ENCODE measurements around the gene DNMT3A. TPM values are rescaled to one million over a fixed set of nuclear protein-coding genes. Genes with fewer than 3 reads are reported as not detected.

The DNMT3A gene
- total RNA-seq, 1 donor from 2014 or later = 16.5 TPM

GRCh38 chr2:25201265-25201664 lies 140.5 kb downstream of the DNMT3A start:
- no peaks in the 10 kb centered on the region for H3K27me3 ChIP-seq (ENCODE audit: low read depth)
- no peak overlapping the region for H3K4me3 ChIP-seq
- no peaks in the 10 kb centered on the region for H3K9me3 ChIP-seq (replicated peaks)
- intact Hi-C loops (cut with micrococcal nuclease) = no loop called here
- peaks cover 7% of the 10 kb centered on the region for H3K4me1 ChIP-seq
- TF ChIP-seq CTCF (IDR thresholded peaks at IDR 0.05; ENCODE audit: borderline replicate concordance) = peak; percentile 17
- H3K27ac ChIP-seq (replicated peaks) = no peak overlapping the region
- no peak for DNase-seq
- H3K36me3 ChIP-seq = no peaks in the 10 kb centered on the region

GRCh38 chr2:25198576-25198975 lies 143.1 kb downstream of the DNMT3A start:
- no peak for DNase-seq
- Histone ChIP-seq H3K27me3 (ENCODE audit: low read depth) (no peaks in the 10 kb centered on the region), H3K4me3 (no peak overlapping the region), H3K4me1 (no peaks in the 10 kb centered on the region), H3K36me3 (no peaks in the 10 kb centered on the region), H3K9me3 (replicated peaks) (no peaks in the 10 kb centered on the region), H3K27ac (replicated peaks) (no peak overlapping the region)
- no peak for TF ChIP-seq CTCF (IDR thresholded peaks at IDR 0.05; ENCODE audit: borderline replicate concordance)
- intact Hi-C loops (cut with micrococcal nuclease) = no loop called here

- Histone ChIP-seq H3K27ac (replicated peaks) (no peak overlapping the region), H3K9me3 (replicated peaks) (no peaks in the 10 kb centered on the region), H3K4me3 (no peak overlapping the region), H3K36me3 (no peaks in the 10 kb centered on the region), H3K27me3 (ENCODE audit: low read depth) (no peaks in the 10 kb centered on the region), H3K4me1 (no peaks in the 10 kb centered on the region)
- no peak for TF ChIP-seq CTCF (IDR thresholded peaks at IDR 0.05; ENCODE audit: borderline replicate concordance)
- DNase-seq = no peak
- intact Hi-C loops (cut with micrococcal nuclease) = no loop called here
Observed at GRCh38 chr2:25198209-25198525, 143.6 kb downstream of the DNMT3A start.

GRCh38 chr2:25197336-25198208 lies 144.2 kb downstream of the DNMT3A start:
- Histone ChIP-seq H3K9me3 (replicated peaks) (no peaks in the 10 kb centered on the region), H3K27me3 (ENCODE audit: low read depth) (no peaks in the 10 kb centered on the region), H3K36me3 (no peaks in the 10 kb centered on the region), H3K4me1 (no peaks in the 10 kb centered on the region), H3K4me3 (no peak overlapping the region), H3K27ac (replicated peaks) (no peak overlapping the region)
- no peak for TF ChIP-seq CTCF (IDR thresholded peaks at IDR 0.05; ENCODE audit: borderline replicate concordance)
- DNase-seq = no peak
- intact Hi-C loops (cut with micrococcal nuclease) = no loop called here

- H3K4me3 ChIP-seq = no peak overlapping the region
- intact Hi-C loops (cut with micrococcal nuclease) = no loop called here
Observed at GRCh38 chr2:25194576-25195122, 147.1 kb downstream of the DNMT3A start.

More at GRCh38 chr2:25194576-25195122, 147.1 kb downstream of the DNMT3A start:
- no peaks in the 10 kb centered on the region for H3K36me3 ChIP-seq
- no peak for TF ChIP-seq CTCF (IDR thresholded peaks at IDR 0.05; ENCODE audit: borderline replicate concordance)
- no peaks in the 10 kb centered on the region for H3K9me3 ChIP-seq (replicated peaks)
- no peaks in the 10 kb centered on the region for H3K4me1 ChIP-seq
- no peaks in the 10 kb centered on the region for H3K27me3 ChIP-seq (ENCODE audit: low read depth)
- no peak for DNase-seq
- no peak overlapping the region for H3K27ac ChIP-seq (replicated peaks)
